GM19238 (cell line): ENCODE data around the gene SEMA5B.

Source experiments
- DNase-seq: peaks from one replicate; pipeline ENCODE4 v3.0.0; 2011; ENCODE audit warnings: low spot score; ENCODE audit not compliant: insufficient read length

SEMA5B gene

DNA sequence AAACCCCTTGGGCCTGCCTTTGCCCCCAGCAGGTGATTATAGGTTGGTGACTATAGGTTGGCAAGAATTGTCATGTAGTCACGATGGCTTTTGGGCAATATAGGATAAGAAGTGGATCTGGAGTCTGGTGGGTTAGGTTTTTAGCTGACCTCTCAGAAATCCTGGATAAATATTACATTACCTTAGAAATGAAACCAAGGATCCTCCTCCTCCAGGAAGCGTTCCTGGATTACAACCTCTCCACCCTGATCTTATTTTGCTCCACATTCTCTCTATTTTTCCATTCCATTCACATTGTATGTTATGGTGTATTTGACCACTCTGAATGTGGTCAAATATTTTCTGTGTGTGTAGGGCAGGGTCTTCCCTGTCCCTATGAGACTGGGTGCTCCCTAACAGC is 82.3 kb downstream of the SEMA5B start:
- no peak for DNase-seq

DNA sequence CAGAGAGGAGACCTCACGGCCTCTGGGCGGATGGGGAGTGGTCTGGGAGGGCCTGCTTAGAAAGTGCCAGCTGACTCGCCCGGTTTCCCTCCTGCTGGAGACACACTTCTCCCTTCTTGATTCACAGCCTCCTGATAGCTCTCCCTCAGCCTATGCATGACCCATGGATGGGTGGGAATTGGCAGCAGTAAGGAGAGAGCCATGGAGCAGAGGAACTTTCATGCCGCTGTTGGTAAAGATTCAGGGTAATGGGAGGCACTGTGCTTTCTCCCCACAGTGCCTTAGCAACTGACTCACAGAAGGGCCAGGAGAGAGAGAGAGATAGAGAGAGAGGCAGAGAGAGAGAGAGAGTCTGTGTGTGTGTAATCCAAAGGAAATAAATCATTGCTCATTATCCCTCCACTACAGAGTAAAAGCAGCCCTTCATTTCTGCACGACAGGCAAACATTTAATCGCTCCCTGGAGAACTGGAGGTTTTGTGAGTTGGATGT is 82.8 kb downstream of the SEMA5B start:
- no peak for DNase-seq

- DNase-seq, result no peak
Observed at GRCh38 chr3:122943828-122944190, 83.8 kb downstream of the SEMA5B start.

- peak; percentile 60 for DNase-seq
Observed at GRCh38 chr3:122942937-122943827, 84.4 kb downstream of the SEMA5B start.

GRCh38 chr3:122942239-122942638 is 85.3 kb downstream of the SEMA5B start:
- DNase-seq, result no peak

GRCh38 chr3:122941228-122942206 is 86.0 kb downstream of the SEMA5B start:
- no peak for DNase-seq

DNA sequence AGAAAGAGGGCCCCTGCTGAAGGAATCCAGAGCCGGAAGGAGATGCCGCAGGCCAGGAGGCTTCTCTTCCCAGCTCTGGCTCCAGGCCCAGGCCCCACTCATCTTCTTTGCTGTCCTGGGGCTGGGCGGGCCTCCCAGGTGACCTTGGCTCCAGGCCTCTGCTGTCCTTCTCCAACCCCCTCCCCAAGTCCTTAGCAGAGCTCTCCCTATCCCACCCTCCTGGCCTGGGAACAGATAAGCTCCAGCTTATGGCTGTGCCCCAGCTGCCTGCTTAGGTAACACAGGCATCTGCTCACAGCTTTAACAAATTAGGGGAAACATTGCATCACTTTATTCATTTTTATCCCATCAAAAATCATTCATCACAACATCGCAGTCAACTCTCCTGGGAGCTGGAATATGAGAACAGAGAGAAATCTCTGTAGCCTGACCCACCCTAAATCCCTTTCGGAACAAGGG is 86.9 kb downstream of the SEMA5B start:
- no peak for DNase-seq

- no peak for DNase-seq
Observed at GRCh38 chr3:122938783-122939425, 88.7 kb downstream of the SEMA5B start.

- DNase-seq, result no peak
Observed at GRCh38 chr3:122937745-122938144, 89.8 kb downstream of the SEMA5B start.

GRCh38 chr3:122936986-122937385 is 90.6 kb downstream of the SEMA5B start:
- no peak for DNase-seq

GRCh38 chr3:122936335-122936734 is 91.2 kb downstream of the SEMA5B start:
- DNase-seq, result no peak

DNA sequence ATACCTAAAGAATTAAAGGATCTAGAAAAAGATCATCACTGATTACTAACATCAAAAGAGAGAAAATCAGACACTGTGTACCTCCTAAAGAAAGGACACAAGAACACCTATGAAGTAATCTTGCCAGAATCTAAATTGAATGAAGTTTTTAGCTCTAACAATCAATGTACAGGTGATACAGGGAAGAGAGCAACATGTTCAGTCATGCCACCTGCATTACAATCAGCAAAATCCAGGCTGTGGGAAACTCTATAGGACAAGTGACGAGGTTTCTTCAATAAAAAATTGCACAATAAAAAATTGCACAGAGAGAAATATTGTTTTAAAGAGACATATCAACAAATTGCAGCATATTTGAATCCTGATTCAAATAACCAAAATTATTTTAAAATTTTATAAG is 93.3 kb downstream of the SEMA5B start:
- DNase-seq, result no peak

DNA sequence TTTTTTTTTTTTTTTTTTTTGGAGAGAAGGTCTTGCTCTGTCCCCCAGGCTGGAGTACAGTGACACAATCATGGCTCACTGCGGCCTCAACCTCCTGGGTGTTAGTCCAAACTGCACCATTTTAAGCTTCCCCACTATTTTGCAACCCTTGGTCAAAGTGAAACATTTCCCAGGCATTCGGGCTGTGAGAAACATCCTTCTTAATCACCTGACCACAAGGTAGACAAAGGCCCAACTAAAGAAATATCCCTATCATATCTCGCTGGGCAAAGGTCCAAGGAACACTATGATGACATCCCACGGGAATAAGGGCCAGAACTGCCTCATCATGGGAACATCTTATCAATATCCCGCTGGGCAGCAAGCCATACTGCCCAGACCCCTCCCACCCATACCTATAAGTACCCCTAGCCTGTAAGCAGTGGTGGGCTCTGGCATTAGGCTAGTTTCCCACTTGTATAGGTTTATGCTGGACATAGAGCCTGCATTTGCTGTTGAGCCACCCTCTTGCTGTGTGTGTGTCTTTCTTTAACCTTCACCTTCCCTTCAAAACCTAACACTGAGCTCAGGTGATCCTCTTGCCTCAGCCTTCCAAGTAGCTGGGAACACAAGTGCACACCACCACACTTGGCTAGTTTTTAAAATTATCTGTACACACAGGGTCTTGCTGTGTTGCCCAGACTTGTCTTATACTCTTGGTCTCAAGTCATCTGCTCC is 95.2 kb downstream of the SEMA5B start:
- DNase-seq, result no peak

GRCh38 chr3:122931636-122932035 is 95.9 kb downstream of the SEMA5B start:
- DNase-seq, result no peak

DNA sequence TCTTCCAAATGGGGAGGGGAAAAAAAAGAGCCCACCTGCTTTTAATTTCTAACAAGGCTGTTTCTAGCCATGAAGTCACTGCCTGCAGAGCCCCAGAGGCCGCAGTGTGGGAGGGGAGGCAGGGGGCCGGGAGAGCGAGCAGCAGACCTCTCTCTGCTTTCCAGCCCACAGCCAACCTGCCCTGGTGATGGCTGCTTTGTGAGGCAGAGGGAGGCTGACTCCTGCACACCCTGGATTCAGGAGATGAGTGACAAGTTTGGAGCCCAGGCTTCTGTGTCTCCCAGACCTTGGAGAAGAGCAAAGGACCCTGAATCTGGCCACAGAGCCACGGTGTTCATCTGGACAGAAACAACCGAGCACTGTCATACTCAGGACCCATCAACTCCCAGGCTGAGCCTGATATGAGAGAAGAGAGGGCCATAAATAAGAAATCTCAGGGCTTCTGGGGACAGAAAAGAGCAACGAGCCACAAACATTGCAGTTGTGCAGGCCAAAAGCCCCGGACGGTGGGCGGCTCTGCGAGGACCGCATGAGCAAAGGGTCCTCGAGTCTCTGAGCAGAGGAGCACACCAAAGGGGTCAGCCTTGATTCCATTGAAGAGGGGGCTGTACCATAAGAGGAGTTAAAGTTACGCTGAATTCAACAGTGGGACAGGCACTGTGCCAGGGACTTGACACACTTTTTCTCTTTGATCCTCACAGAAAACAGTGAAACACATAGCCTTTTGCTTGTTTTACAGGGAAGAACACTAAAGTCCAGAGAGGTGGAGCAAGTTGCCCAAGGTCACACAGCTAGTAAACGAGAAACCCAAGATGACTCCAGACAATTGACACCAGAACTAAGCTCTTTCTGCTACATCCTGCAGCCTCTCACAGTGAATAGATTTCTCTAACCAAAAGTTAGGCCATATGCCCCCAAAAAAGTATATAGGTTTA is 97.2 kb downstream of the SEMA5B start:
- DNase-seq, result no peak

GRCh38 chr3:122929188-122930062 is 98.1 kb downstream of the SEMA5B start:
- no peak for DNase-seq

DNA sequence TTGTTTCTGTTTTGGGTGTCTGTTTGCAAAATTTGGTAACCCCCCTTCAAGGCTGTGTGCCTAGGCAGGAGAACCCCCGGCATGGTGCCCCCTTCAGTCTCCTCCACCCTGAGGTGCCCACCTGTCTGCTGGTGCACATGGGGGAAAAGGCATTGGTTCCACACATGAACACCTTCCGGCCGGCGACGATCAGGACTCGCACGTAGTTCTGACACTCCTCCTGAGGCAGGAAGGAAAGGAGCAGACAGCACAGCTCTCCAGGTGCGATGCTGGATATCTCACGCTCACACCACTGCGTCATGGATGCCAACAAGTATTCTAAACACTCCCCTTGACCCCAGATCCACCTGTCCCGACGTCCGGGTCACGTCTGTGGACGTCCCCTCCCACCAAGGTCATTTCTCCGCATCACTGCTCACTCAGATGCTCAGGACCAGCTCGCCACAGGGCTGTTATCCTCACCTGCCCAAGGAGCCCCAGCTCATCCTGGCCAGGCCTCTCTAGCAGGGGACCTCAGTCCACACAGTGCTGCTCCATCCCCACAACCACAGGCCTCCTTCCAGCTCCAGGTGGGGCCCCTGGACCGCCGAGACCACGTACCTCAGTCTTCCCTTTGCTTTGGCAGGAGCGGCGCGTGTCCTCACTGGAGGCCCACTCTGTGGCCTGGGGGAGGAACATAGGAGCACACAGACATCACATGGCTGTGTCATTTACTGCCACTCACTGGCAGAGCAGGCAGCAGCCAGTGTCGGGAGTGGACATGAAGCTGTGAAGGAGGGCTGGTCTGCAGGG is 99.0 kb downstream of the SEMA5B start:
- no peak for DNase-seq

- DNase-seq, result no peak
Observed at GRCh38 chr3:122927726-122928125, 99.8 kb downstream of the SEMA5B start.
